ENCODE data around the gene GPATCH2.
"Not testable (repeated sequence)": the region's sequence is repeated elsewhere in the genome, so short reads cannot be mapped to it uniquely, and the experiment has no call there.

The GPATCH2 gene

DNA sequence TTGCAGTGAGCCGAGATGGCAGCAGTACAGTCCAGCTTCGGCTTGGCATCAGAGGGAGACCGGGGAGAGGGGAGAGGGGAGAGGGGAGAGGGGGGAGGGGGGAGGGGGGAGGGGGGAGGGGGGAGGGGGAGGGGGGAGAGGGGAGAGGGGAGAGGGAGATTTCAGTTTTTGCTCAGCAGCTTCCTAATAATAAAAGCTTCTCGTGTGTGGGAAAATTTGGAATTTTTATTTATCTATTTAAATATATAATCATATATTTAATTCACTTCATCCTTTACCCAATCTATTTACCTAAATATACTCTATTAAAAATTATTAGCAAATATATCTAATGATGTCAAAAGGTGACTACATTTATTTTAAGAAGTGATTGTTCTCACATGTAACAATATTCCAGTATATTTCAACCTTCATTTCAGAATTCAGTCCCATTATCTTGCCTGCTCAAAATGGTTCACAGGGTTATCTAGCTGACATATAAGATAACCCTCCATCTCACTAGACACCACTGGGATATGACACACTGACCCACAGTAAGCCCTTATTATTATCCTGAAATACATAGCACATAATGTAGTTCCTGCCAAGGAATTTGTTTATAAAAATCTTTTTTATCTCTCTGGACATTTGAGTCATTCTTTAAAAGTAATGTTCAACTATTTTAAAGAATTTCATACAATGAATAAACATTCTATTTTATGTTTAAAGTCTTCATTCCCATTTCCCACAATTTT lies 105.9 kb downstream of the GPATCH2 start:
- DNase-seq: no peak

DNA sequence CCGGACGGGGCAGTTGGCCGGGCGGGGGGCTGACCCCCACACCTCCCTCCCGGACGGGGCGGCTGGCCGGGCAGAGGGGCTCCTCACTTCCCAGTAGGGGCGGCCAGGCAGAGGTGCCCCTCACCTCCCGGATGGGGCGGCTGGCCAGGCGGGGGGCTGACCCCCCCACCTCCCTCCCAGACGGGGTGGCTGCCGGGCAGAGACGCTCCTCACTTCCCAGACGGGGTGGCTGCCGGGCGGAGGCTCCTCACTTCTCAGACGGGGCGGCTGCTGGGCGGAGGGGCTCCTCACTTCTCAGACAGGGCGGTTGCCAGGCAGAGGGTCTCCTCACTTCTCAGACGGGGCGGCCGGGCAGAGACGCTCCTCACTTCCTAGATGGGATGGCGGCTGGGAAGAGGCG lies 107.0 kb downstream of the GPATCH2 start:
- not testable (repeated sequence) for DNase-seq

DNA sequence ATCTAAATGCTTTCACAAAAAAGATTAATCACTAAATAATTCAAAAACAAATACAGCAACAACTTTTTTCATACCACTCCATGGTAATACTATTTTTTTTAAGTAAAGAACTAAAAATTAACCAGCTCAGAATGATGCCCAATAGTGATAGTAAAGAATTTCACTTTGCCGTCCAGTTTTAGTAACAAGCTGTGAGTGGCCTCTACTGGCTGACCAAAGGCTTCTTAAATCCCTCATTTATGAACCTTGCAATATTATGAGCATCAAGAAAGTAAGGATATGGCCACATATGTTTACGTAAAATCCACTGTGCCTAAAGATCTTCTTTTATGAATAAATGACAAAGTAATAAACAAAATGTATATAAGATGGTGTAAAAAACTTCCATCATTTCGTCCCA lies 108.6 kb downstream of the GPATCH2 start:
- DNase-seq: no peak

GRCh38 chr1:217521317-217521716 lies 109.6 kb downstream of the GPATCH2 start:
- no peak for DNase-seq

GRCh38 chr1:217506878-217507277 lies 124.0 kb downstream of the GPATCH2 start:
- no peak for DNase-seq

- DNase-seq: no peak
These were observed 132.7 kb downstream of the GPATCH2 start for GRCh38 chr1:217498209-217498608.

DNA sequence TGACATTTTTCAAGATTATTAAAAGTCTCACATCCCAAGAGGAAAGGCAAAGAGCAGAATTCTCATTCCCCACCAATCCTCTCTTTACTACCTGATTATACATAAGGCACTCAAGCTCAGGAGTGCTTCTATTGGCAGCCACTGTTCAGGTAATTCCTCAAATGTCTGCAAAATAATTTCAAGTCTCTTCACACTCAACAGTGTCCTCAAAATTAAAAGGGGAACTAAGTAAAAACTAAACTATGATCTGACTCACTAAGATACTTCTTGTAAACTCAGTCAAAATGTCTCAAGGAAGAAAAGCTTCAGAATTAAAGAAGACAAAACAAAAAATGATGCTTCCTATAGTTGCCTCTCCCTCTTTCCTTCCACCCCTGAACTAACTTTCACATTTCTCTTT lies 135.6 kb downstream of the GPATCH2 start:
- DNase-seq: no peak

- no peak for DNase-seq
These were observed 136.1 kb downstream of the GPATCH2 start for GRCh38 chr1:217494767-217495166.

GRCh38 chr1:217493290-217493689 lies 137.6 kb downstream of the GPATCH2 start:
- no peak for DNase-seq

DNA sequence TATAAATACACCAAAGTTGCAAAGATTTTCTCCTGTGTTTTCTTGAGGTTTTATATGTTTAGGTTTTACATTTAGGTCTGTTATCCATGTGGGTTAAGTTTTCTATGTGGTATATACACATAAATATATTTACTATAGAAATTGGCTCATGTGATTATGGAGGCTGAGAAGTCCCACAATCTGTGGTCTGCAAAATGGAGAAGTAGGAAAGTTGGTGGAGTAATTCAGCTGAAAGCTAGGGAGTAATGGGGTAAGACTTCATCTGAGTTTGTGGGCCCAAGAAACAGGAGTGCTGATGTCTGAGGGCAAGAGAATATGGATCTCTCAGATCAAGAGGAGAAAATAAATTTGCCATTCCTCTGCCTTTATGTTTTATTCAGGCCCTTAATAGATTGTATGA lies 146.0 kb downstream of the GPATCH2 start:
- DNase-seq: no peak

GRCh38 chr1:217482356-217483102 lies 148.4 kb downstream of the GPATCH2 start:
- no peak for DNase-seq

- DNase-seq: no peak
These were observed 152.4 kb downstream of the GPATCH2 start for GRCh38 chr1:217478450-217478849.

- DNase-seq: no peak
These were observed 158.0 kb downstream of the GPATCH2 start for GRCh38 chr1:217472915-217473314.

GRCh38 chr1:217471403-217471802 lies 159.5 kb downstream of the GPATCH2 start:
- no peak for DNase-seq

GRCh38 chr1:217469983-217470382 lies 160.9 kb downstream of the GPATCH2 start:
- DNase-seq: no peak

DNA sequence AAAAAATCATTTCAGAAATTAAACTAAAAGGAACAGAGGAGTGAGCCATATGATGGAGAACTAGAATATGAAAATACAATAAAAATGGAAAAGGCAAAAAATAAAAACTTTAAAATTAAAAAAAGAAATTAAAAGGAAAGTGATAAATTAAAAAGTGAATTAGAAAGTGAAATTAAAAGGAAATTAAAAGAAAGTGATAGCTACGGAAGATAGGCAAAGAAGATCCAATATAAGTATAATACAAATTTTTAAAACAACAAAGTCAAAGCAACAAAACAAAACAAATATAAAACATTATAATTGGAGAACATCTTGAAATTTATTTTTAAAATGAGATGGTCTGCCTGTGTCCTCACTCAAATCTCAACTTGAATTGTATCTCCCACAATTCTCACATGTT lies 165.8 kb downstream of the GPATCH2 start:
- DNase-seq: no peak

- DNase-seq: no peak
These were observed 168.2 kb downstream of the GPATCH2 start for GRCh38 chr1:217462666-217463065.

GRCh38 chr1:217462159-217462558 lies 168.7 kb downstream of the GPATCH2 start:
- DNase-seq: no peak

DNA sequence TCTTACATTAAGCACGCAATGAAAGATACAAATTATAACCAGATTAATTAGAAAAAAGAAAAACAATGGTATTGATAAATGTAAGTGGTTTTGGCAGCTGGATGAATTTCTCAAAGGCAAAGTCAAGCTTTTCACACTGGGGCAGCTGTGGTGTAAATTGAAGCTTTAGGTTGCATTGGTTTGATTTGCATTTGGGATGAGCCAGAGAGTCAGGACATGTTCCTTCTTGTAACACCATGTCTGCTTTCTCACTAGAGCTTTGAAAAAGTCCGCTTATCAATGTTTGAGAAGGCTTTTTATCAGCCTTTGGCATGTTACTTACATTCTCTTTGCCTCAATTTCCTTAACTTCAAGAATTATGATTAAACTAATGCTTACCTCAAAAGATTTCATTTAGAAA lies 173.9 kb downstream of the GPATCH2 start:
- no peak for DNase-seq

DNA sequence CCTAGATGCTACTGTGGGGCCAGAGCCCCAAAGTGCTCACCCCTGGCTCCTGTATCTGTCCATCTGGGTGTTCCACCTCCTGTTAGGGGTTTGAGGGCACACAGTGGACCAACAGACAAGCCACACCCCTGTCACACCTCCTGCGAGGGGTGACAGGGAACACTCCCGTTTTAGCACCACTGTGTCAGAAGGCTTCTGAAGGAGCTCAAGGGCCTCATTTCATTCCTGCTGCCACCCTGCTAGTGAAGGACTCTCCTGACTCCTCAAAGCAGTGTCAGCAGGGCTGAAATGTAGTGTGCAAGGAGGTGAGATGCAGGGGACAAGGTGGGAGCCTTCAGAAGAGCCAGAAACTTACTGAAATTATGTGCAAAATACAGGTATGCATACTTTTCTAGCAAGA lies 174.6 kb downstream of the GPATCH2 start:
- no peak for DNase-seq

DNA sequence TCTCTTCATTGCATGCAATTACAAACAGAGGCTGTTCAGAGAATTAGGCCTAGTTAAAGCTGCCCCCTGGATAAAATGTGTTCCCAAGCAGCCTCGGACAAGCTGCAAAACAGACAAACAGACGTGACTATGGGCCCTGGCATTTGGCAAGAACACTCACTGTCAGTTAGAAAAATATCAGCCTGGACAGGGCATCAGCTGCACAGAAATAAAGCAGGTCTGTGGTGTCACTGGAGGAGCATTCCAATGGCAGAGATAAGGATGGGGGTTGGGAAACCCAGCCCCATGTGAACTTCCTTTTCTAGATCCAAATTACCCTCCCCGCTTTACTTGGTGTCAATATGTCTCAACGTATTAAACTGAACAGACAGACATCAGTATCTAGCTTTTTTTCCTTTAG lies 177.1 kb downstream of the GPATCH2 start:
- no peak for DNase-seq

GRCh38 chr1:217449370-217449769 lies 181.5 kb downstream of the GPATCH2 start:
- no peak for DNase-seq

DNA sequence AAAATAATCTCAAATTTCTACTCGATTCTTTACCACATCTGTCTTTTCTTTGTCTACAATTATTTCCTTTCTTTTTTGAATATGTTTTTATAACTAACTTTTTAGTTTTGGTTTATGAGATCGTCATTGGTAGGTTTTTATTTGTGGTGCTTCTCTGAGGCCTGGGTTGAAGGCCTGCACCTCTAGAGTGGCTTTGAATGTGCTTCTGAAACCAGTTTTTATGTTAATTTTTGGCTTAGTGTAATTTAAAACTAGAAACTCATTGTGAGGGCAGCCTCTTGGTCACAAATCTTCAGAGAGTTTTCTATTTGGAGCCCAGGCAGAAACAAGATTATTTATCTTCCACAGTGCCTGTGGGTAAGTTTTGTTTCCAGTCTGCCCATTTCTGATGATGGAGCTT lies 187.0 kb downstream of the GPATCH2 start:
- no peak for DNase-seq

GRCh38 chr1:217437376-217437775 lies 193.5 kb downstream of the GPATCH2 start:
- no peak for DNase-seq

DNA sequence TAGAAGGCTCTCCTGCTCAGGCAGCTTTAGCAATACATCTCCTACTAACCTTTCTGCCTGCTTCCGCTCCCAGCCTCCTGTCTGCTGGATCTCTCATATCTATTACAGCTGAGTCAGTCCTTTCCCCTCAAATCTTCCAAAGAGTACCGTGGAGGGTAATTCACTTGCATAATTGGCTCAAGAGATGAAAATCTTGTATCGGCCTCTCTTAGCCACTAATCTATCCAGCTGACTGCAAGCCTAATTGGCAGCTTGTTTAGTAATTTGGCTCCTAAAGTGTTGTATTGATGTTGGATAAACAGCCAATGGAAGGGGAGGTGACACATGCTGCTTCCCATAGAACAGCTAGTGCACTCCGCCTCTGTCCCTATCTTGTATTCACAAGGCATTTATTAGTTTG lies 195.7 kb downstream of the GPATCH2 start:
- no peak for DNase-seq

All from DMS79 treated with DMSO at 0.1 percent for 48 hours (cell line).